Keratinocyte (primary cell): ENCODE data around the gene TAF4.

ENCODE experiments used
- EZH2 ChIP-seq: IDR thresholded peaks from one replicate; pipeline ENCODE4 v1.6.1; 2012; ENCODE audit warnings: inconsistent platforms, mild to moderate bottlenecking, low read length, moderate library complexity
- TF ChIP-seq, protein P1 (sequence below), 3 experiments: IDR thresholded peaks in 1 of 3; conservative IDR thresholded peaks in 1 of 3; optimal IDR thresholded peaks in 1 of 3; 2 replicates in 2 of 3; 3 replicates in 1 of 3; pipeline versions ENCODE3 to v1.5.1; 2011; ENCODE audit warnings: low read length in 3 of 3, mild to moderate bottlenecking in 3 of 3, moderate library complexity in 2 of 3, control low read depth in 1 of 3, inconsistent platforms in 1 of 3; ENCODE audit not compliant: insufficient read depth in 2 of 3; ENCODE audit errors: extremely low read depth in 1 of 3

DNA sequence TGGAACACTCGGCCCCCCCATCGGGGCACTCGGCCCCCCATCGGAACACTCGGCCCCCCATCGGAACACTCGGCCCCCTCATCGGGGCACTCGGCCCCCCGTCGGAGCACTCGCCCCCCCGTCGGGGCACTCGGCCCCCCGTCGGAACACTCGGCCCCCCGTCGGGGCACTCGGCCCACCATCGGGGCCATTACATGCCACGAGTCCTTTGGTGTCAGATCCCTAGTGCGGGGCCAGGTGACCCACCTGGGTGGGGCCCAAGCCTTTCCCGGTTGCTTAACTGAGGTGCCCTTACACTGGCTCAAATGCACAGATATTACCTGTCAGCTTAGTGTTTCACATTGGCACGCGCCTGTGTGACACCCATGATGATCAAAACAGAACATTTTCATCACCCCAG is 95.9 kb downstream of the TAF4 start:
- TF ChIP-seq, protein P1, sequence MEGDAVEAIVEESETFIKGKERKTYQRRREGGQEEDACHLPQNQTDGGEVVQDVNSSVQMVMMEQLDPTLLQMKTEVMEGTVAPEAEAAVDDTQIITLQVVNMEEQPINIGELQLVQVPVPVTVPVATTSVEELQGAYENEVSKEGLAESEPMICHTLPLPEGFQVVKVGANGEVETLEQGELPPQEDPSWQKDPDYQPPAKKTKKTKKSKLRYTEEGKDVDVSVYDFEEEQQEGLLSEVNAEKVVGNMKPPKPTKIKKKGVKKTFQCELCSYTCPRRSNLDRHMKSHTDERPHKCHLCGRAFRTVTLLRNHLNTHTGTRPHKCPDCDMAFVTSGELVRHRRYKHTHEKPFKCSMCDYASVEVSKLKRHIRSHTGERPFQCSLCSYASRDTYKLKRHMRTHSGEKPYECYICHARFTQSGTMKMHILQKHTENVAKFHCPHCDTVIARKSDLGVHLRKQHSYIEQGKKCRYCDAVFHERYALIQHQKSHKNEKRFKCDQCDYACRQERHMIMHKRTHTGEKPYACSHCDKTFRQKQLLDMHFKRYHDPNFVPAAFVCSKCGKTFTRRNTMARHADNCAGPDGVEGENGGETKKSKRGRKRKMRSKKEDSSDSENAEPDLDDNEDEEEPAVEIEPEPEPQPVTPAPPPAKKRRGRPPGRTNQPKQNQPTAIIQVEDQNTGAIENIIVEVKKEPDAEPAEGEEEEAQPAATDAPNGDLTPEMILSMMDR (optimal IDR thresholded peaks at IDR 0.05 in 1 of 3, IDR thresholded peaks at IDR 0.05 in 1 of 3, conservative IDR thresholded peaks at IDR 0.05 in 1 of 3; ENCODE audit: extremely low read depth in 1 of 3, insufficient read depth in 2 of 3, low read length in 3 of 3), result no peak
- TF ChIP-seq EZH2, result no peak
